GM18951 (cell line): ENCODE results near the gene KDM8.

Source experiments
- POLR2A ChIP-seq: IDR thresholded peaks from 4 replicates; pipeline ENCODE4 v1.6.1; 2011; ENCODE audit warnings: mild to moderate bottlenecking; ENCODE audit not compliant: insufficient read length, insufficient read depth; ENCODE audit errors: extremely low read depth
- in situ Hi-C: fragments of 300-500 bp; cut with MboI; formaldehyde crosslinking; loops from one replicate; pipeline ENCODE4 v1.12.0; 2022; ENCODE audit warnings: low sequenced_read_pairs, mixed read lengths, inconsistent platforms; ENCODE audit not compliant: unreplicated experiment

Gene KDM8

DNA sequence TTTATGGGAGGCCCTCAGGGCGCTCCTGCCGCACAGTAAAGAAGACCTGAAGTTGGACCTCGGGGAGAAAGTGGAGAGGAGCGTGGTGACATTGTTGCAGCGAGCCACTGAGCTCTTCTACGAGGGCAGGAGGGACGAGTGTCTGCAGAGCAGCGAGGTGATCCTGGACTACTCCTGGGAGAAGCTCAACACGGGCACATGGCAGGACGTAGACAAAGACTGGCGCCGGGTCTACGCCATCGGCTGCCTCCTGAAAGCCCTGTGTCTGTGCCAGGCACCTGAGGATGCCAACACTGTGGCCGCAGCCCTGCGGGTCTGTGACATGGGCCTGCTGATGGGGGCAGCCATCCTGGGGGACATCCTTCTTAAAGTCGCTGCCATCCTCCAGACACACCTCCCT is 6.8 kb downstream of the KDM8 start:
- in situ Hi-C loops, result no loop called here
- no peak for TF ChIP-seq POLR2A

DNA sequence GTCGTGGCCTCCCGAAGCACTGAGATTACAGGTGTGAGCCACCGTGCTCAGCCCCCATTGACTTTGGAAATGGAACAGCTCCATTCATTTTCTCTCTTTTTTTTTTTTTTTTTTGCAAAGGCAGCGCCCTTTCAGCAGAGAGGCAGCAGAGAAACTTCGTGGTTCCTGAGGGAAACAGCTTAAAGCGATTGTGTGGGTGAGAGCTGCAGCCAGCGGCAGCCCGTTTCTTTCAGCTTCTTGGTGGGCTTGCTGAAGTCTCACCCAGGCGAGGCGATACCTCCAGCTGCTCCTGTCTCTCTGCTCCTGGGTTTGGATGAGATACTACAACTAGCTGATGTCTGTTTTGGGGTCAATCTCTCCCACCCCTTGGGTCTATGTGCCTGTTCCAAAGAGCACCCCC is 7.7 kb downstream of the KDM8 start:
- no peak for TF ChIP-seq POLR2A
- in situ Hi-C loops, result no loop called here

DNA sequence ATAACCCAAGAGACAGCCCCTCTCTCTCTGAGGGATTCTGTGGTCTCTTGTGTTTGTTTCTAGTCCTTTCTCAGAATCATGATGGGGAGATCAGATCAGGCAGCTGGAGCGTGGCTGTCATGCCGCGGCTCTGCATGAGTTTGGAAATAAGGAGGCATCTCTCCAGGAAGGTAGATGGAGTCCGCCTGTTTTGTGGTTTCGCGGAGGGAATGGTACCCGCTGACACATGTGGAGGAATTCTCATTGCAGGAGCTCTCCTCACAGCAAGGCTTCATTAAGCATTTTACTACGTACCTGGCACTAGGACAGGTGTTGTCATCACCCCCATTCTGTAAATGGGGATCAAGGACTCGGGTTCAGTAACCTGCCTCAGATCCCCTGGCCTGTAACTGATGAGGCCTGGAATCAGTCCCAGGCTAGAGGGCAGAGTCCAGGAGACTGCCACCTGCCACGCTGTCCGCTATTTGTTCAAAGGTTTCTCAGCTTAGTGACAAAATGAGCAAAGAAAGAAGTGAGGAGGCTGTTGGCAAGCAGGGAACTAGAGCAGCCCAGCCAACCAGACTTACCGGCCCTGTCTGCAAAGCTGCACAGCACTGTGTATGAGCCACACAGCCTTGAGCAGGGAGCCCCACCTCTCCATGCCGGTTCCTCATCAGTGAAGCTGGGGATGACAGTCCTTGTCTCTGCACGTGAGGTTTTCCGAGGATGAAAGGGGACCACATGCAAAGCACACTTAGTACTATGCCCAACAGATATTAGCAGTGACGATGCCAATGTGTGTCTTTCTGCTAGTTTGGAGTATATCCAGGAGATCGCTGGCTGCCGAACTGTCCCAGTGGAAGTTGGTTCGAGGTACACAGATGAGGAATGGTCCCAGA is 11.0 kb downstream of the KDM8 start:
- in situ Hi-C loops, result no loop called here
- TF ChIP-seq POLR2A, result no peak

DNA sequence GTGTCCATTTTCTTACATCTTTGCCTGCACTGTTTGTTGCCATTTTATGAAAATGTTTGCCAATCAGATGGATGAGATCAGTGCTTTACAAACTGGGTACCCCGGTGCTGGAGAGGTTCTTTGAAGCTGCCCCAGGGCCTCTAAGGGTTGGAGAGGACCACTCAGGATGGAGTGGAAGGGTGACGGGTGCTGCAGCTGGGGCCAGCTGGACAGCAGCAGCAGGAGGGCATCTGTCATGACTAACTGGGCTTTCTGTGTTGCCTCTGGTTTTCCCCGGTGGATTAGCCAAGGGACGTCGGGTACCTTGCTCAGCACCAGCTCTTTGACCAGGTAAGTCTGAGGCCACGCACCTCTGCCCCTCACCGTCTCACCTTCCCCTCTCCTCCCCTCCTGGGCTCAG is 12.3 kb downstream of the KDM8 start:
- TF ChIP-seq POLR2A, result no peak
- in situ Hi-C loops, result no loop called here

DNA sequence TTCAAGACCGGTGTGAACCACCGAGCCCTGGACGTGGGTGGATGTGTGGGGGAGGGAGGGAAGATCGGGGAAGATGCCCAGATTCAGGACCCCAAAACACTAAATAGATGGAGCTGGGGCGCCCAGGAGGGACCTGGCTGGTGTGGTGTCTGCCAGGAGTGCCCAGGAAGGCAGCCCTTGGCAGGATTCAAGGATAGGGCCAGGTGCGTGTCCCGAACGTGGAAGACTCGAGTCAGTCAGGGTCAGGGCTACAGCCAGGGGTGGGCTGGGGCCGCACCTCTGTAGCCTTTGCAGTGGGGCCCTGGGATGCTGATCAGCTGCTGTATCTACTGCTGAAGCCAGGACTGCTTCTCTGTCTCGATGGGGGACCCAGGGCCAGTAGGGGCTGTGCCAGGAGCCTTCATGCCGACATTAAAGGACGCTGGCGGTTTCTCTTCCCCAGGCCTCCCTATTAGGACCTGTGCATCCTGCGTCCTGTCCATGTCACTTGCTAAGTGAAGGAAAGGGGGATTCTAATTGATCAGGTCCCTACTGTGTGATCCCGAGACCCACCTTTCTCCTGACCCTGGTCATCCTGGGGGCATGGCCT is 13.1 kb downstream of the KDM8 start:
- TF ChIP-seq POLR2A, result no peak
- in situ Hi-C loops, result no loop called here

DNA sequence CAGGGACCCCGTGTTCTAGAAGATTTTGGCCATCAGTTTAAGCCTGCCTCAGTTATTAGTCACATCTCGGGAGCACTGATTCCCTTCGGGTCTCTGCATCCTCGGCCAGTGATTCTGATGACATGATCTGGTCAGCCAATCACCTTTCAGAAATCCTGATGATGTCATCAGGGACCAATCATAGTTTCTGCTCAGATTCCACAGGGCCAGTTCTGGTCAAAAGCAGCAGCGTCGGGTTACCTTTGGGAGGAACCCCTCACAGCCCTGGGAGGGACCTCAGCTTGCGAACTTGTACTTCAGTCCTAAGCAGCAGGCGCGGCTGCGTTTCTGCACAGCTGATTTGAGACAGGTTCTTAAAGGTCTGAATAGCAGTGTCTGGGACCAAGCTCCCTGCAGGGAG is 13.9 kb downstream of the KDM8 start:
- in situ Hi-C loops, result no loop called here
- TF ChIP-seq POLR2A, result no peak

DNA sequence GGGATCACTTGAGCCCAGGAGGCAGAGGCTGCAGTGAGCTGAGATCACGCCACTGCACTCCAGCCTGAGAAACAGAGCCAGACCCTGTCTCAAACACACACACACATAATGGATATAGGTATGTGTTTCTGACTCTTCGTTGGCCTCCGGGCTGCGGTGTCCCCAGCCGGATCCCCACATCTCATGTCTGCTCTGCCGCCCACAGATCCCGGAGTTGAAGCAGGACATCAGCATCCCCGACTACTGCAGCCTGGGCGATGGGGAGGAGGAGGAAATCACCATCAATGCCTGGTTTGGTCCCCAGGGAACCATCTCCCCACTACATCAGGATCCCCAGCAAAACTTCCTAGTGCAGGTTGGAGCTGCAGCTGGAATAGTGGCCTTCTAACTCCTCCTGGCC is 15.4 kb downstream of the KDM8 start:
- TF ChIP-seq POLR2A, result no peak
- in situ Hi-C loops, result no loop called here

DNA sequence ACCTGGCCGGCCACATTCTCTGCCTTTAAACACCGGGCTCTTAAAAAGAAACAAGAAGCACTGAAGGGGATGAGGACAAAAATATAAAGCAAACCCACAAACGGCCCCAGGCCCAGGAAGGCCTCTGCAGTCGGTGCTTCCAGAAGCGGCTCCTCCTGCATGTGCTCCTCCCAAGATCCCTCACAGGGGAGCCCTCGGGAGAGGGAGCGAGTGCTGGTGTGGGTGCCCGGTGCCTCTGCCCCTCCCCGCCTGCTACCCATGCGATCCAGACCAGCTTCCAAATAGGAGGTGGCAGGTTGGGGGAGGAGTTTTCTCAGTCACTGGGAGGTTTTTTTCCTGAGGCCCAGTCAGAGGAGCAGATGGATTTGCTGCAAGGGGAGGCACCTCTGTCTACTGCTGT is 15.8 kb downstream of the KDM8 start:
- in situ Hi-C loops, result no loop called here
- TF ChIP-seq POLR2A, result no peak

DNA sequence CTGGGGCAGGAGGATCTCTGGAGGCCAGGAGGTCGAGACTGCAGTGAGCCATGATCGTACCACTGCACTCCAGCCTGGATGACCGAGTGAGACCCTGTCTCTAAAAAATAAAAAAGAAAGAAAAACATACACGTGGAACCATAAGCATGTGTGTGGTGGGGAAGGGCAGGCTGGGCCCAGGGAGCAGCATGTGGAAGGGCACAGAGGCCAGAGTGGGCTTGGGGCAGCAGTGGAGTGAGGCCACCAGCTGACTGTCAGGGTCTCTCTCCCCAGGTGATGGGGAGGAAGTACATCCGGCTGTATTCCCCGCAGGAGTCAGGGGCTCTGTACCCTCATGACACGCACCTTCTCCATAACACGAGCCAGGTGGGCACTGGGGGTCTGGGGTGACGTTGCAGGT is 16.8 kb downstream of the KDM8 start:
- no peak for TF ChIP-seq POLR2A
- in situ Hi-C loops, result no loop called here

DNA sequence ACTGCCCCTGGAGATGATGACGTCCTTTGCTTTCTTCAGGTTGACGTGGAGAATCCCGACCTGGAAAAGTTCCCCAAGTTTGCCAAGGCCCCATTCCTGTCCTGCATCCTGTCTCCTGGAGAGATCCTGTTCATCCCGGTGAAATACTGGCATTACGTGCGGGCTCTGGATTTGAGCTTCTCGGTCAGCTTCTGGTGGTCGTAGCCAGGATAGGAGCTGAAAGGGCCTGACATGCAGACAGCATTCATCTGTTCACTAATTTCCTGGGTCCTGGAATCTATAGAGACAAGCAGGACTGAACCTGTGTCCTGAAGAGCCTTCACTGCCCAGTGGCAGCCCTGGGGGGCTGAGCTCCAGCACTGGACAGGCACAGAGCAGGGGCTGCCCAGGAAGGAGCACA is 17.2 kb downstream of the KDM8 start:
- no peak for TF ChIP-seq POLR2A

DNA sequence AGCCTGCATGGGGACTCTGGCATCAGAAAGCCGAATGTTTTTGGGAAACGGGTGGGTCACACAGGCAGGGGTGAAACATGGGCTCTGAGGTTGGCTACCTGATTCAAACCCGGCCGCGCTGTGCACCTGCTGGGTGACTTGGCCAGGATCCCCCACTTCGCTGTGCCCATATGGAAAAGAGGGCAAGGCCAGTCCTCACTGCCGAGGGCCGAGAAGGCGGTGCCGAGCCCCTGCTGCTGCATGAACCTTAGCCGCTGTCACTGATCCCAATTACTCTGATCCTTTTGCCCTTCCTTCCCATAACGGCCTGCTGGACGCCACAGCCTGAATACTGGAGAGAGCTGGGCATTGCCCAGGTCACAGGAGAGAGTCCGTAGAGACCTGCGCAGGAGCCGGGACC is 17.7 kb downstream of the KDM8 start:
- in situ Hi-C loops, result no loop called here
- TF ChIP-seq POLR2A, result no peak

More for the DNA sequence above, 17.2 kb downstream of the KDM8 start:
- in situ Hi-C loops, result no loop called here

DNA sequence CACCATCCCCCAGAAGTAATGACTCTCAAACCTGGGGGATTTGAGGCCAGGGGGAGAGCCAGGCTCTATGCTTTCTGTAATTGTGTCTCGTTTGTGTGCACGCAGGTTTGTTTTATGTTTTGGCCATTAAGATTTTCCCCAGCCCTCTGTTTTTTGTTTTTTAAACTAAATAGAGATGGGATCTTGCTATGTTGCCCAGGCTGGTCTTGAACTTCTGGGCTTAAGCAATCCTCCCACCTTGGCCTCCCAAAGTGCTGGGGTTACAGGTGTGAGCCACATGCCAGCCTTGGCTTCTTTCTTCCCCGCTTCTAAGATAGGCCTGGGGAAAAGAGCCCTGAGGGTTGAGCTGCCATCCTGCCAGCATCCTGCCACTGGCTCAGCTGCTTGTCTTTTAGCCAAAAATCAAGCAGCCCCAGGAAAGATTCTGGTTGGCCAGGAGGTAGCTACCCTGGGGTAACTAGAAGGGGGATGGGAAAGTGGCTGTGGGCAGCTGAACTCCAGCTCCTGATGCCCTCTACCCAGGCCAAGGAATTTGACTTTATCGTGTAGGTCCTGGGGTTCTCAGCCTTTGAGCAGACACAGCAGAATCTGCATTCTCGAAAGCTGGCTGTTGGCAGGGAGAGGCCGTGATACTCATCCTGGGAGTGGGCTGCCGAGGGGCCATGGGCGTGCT is 18.4 kb downstream of the KDM8 start:
- no peak for TF ChIP-seq POLR2A
- in situ Hi-C loops, result no loop called here

DNA sequence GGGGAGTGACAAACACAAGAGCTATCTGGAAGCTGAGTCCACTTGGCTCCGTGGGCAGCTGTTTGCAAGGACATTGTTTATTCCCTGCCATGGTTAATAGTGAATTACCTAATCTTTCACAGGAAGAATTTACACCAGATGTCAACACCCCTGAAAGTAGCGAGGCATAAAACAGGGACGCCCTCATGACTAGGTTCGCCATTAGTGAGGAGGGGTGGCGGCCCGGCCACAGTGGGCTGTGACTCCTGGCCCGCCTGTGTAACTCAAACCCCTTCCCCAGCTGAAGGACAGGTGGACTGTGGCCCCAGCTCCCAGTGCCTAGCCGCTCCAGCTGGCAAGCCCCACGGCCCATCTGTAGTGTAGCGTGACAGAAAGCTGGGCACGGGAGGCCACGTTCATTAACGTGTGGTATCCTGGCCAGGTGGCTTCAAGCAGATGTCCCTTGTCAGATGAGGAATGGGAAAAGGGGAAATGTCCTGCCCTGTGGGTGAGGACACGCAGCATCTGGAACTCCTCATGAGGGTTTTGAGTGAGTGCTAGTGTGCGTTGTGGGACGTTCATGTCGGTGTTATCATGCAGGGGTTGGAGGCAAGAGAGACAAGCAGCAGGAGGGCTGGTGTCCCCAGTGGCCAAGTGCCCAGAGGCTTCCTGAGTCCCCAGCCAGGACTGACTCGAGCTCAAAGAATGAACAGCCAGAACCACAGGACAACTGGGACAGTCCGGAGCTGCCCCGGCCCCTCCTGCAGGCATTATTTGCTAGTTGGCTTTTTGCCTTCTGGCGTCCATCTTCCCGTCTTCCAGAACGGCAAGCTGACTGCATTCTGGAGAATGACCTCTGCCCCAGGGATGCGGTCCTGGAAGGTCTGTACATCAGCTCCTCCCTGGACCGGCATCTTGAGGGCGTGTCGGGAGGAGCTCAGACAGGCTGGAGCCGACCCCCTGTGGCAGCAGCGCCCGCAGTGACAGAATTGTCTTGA is 19.2 kb downstream of the KDM8 start:
- no peak for TF ChIP-seq POLR2A
- in situ Hi-C loops, result no loop called here

DNA sequence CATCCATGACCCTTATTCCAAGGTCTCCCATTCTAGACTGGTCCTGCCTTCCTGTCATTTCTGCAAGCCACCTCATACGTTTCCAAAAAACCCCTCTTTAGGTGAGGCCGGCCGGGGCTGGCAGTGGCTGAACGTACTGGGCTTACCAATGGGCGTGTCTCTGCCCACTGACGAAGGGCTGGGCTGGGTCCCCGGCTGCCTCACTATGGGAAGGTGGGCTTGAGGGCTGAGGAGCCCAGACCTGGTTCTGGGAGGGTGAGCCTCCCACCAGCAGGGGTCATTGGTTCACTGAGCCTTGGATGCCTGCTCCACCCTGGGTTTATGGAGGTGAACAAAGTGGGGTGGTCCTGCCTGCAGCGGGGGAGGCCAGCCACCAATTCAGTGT is 19.9 kb downstream of the KDM8 start:
- TF ChIP-seq POLR2A, result no peak
- in situ Hi-C loops, result no loop called here
